Right lobe of liver (tissue), 4 donors: Measurements from ENCODE around the gene LPIN3.

Source experiments
- CTCF ChIP-seq, 4 donors: fragments of 200-600 bp in 3 of 4; fragments of 450-650 bp in 1 of 4; IDR thresholded peaks; one replicate each; pipeline versions ENCODE4 v1.5.1 to v1.8.0; 2016 to 2022; ENCODE audit warnings: antibody characterized with exemption in 4 of 4, mild to moderate bottlenecking in 2 of 4
- POLR2A ChIP-seq: fragments of 450-650 bp; IDR thresholded peaks from one replicate; pipeline ENCODE4 v1.6.1; 2017; ENCODE audit warnings: antibody characterized with exemption, mild to moderate bottlenecking
- donor health status: DM: no; HTN: no; CAD: no.
- donor health status: DM: no; HTN: no; CAD: no.
- donor health status: DM: no; HTN: yes; CAD: no.

GRCh38 chr20:41382791-41383305, 42.2 kb downstream of the LPIN3 start:
- TF ChIP-seq CTCF (IDR thresholded peaks at IDR 0.05) (no peak), POLR2A (no peak)
